RWPE1 (cell line): ENCODE measurements around the gene AGO1.

Experiments
- CTCF ChIA-PET: fragments of 350-600 bp; sonication (Branson Sonifier 250); formaldehyde crosslinking; extraction: SDS; loops from one replicate; lab custom pipeline; 2021; lab: Yijun Ruan, JAX
- POLR2A ChIA-PET: fragments of 400-600 bp; formaldehyde crosslinking; extraction: SDS; loops from one replicate; lab custom pipeline; 2020; ENCODE audit warnings: antibody characterized with exemption; ENCODE audit not compliant: low non-redundant PET; lab: Yijun Ruan, JAX
- DNase-seq: peaks from one replicate; pipeline ENCODE4 v3.0.0; 2012; ENCODE audit warnings: low spot score
- H3K27ac ChIP-seq: fragments of 450-650 bp; 2 replicates; pipeline ENCODE4 v1.5.1; 2017
- CTCF ChIP-seq: fragments of 450-650 bp; conservative IDR thresholded peaks from 2 replicates; pipeline ENCODE4 v1.5.1; 2017; ENCODE audit warnings: low read depth, mild to moderate bottlenecking

The AGO1 gene

DNA sequence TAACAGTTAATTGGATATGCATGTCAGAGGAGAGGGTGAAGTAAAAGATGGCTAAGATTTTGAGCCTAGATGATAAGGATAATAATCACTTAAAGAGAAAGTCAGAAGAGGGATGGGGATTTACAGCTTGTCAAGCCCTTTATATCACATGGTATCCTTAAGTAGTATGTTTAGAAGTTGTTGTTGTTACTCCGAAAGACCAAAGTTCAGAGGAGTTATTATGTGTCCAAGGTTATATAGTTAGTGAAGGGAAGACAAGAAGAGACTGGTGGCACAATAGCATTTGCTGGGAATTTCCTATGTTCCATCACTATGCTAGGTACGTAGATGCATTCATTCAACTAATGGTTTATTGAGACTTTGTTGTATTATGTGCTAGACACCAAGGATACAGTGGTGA, 30.8 kb upstream of the AGO1 start:
- no peak for DNase-seq
- TF ChIP-seq CTCF, result no peak
- ChIA-PET CTCF (no interaction called here), POLR2A (no interaction called here)
- H3K27ac ChIP-seq, result no peak overlapping the region

DNA sequence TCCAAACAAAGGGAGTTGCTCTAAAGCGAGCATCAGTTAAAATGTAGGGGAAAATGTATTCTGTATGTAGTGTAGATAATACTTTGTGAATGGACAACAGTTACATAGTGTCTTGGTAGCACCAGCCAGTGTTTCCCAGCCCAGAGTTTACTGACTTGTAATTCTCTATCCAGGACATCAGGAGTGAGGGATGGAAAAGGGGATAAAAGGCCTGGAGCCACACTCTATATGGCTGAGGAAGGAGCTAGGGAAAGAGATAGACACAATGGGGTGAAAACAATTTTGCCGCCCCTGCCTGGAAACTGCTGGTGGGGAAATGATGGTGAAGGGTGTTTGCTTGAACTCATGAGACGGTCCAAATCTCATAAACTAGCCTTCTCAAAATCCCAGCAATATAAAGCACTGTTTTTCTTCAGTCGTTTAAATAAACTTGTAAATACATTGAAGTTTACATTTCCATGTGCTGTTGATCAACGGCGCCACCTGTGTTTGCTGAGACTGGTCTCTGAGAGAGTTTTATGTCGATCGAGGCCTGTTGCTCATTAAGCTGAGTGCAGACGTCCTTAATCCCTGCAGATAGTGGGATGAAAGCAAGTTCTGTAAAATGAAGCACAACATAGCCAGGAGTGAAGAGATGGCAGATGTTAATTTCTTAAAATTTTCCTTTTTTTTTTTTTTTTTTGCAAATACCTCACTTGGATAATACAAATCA, 27.9 kb upstream of the AGO1 start:
- DNase-seq, result no peak
- ChIA-PET POLR2A (no interaction called here), CTCF (interaction anchor here (0.6 to 0.7 kb wide), 2 partner anchors 12 to 35 kb away, joined by 3 read pairs; no protein-coding TSS in a partner anchor)
- TF ChIP-seq CTCF, result no peak
- no peak overlapping the region for H3K27ac ChIP-seq

DNA sequence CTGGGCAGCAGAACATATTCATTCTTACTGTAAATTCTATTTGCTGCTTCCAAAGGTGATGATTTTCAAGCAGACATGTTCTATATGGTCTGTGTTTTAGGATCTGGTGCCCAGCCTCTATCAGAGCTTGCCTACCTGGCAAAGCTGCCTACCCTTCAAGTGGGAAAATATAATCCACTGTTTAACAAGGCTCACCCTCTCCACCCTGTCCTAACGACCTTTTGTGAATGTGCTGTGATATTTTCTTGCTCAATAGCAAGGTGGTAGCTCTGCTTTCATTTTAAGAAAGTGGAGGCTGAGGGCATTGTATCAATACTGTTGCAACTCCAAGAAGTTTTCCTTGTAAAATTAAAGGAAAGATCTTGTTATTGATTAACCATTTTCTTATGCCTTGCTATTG, 26.0 kb upstream of the AGO1 start:
- no peak for TF ChIP-seq CTCF
- ChIA-PET CTCF (no interaction called here), POLR2A (interaction anchor here (0.7 kb wide), 1 partner anchor 494 kb away, joined by 3 read pairs; no protein-coding TSS in a partner anchor)
- H3K27ac ChIP-seq, result no peak overlapping the region
- no peak for DNase-seq

DNA sequence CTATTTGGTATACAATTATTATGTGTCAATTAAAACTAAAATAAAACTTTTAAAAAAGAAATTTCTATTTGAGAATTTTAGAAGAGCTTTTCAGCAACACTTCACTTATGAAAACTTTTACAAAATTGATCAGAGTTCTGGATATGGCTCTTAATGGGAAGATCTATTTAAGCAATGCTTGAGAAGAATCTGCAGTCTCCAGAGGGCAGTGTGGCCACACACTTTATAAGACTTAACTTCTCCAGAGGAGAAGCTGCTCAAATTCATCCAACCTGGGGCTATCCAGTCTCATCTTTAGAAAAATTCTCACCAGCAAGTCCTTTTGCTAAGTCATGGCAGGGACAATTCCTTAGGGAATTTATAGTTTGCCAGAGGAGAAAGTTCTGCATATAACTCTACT, 25.2 kb upstream of the AGO1 start:
- ChIA-PET CTCF (interaction anchor here (0.5 kb wide), 1 partner anchor 21 kb away, joined by 3 read pairs; no protein-coding TSS in a partner anchor), POLR2A (no interaction called here)
- no peak for TF ChIP-seq CTCF
- no peak overlapping the region for H3K27ac ChIP-seq
- no peak for DNase-seq

DNA sequence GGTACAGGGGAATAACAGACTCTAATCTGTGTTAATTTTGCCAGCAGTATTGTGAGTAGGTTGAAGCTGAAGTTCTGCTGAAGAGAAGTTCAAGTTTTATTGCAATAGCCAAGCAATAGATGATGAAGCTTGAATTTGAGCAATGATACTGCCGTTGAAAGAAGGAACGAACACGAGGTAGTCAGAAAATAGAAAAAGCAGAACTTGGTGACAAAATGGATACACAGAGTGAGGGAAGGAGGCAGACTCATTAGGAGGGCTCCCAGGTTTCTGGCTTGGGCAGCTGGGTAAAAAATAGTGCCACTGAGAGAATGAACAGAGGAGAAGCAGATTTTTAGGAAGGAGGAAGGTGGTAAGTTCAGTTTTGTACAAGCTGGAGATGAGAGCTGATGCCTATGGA, 22.3 kb upstream of the AGO1 start:
- TF ChIP-seq CTCF, result no peak
- POLR2A ChIA-PET, result no interaction called here
- no peak overlapping the region for H3K27ac ChIP-seq
- CTCF ChIA-PET, result interaction anchor here (0.6 kb wide), 1 partner anchor 81 kb away, joined by 3 read pairs; no protein-coding TSS in a partner anchor
- no peak for DNase-seq

- DNase-seq, result no peak
- no peak overlapping the region for H3K27ac ChIP-seq
- TF ChIP-seq CTCF, result no peak
- CTCF ChIA-PET, result no interaction called here
- POLR2A ChIA-PET, result no interaction called here
These were observed 19.9 kb upstream of the AGO1 start for GRCh38 chr1:35863136-35863535.
